Keratinocyte (primary cell): ENCODE results near the gene DNAJB8. TPM values are rescaled to one million over a fixed set of nuclear protein-coding genes. Genes with fewer than 3 reads are reported as not detected.

Experiments used
- DNase-seq: peaks from one replicate; pipeline ENCODE4 v3.0.0-alpha.2; 2011; ENCODE audit warnings: low read depth, missing footprints, low spot score
- FAIRE-seq: peaks from 2 replicates; lab custom pipeline; 2011; peaks lifted over from hg19 to GRCh38; lab: Jason Lieb, UNC
- H2AFZ ChIP-seq: 2 replicates; pipeline ENCODE4 v1.6.0; 2012; ENCODE audit warnings: low read length, control low read depth, inconsistent platforms; ENCODE audit not compliant: control insufficient read depth
- H3K27ac ChIP-seq: 2 replicates; pipeline ENCODE4 v1.5.1; 2011; ENCODE audit warnings: low read length; ENCODE audit not compliant: control insufficient read depth, insufficient read depth
- H3K27me3 ChIP-seq: 3 replicates; pipeline ENCODE4 v1.6.0; 2011; ENCODE audit warnings: low read length; ENCODE audit not compliant: control insufficient read depth, insufficient read depth; ENCODE audit errors: extremely low read depth
- H3K36me3 ChIP-seq, 2 experiments: 2 replicates in 1 of 2; 3 replicates in 1 of 2; pipeline ENCODE4 v1.5.1; 2011; ENCODE audit warnings: low read length in 2 of 2, mild to moderate bottlenecking in 1 of 2; ENCODE audit not compliant: control insufficient read depth in 2 of 2, insufficient read depth in 2 of 2; ENCODE audit errors: extremely low read depth in 1 of 2
- H3K4me1 ChIP-seq: 3 replicates; pipeline ENCODE4 v1.5.1; 2011; ENCODE audit warnings: low read length; ENCODE audit not compliant: control insufficient read depth, insufficient read depth; ENCODE audit errors: extremely low read depth
- H3K4me2 ChIP-seq: 3 replicates; pipeline ENCODE4 v1.6.0; 2011; ENCODE audit warnings: low read depth, low read length; ENCODE audit not compliant: control insufficient read depth, insufficient read depth; ENCODE audit errors: extremely low read depth
- H3K4me3 ChIP-seq, 3 experiments: fragments of 200-600 bp in 1 of 3; sonication (generic) in 1 of 3; 2 replicates in 2 of 3; 3 replicates in 1 of 3; pipeline ENCODE4 v1.5.1; 2011 to 2016; ENCODE audit warnings: low read length in 3 of 3, mild to moderate bottlenecking in 3 of 3, control low read depth in 2 of 3, inconsistent platforms in 1 of 3, low read depth in 1 of 3, mixed read lengths in 1 of 3, mixed run types in 1 of 3, moderate library complexity in 1 of 3; ENCODE audit not compliant: control insufficient read depth in 2 of 3, insufficient read depth in 2 of 3; ENCODE audit errors: extremely low read depth in 1 of 3
- H3K79me2 ChIP-seq: 2 replicates; pipeline ENCODE4 v1.6.0; 2012; ENCODE audit warnings: low read length; ENCODE audit not compliant: control insufficient read depth, insufficient read depth
- H3K9ac ChIP-seq: 3 replicates; pipeline ENCODE4 v1.6.0; 2011; ENCODE audit warnings: low read length; ENCODE audit not compliant: control insufficient read depth, insufficient read depth; ENCODE audit errors: extremely low read depth
- H3K9me1 ChIP-seq: 3 replicates; pipeline ENCODE4 v1.6.0; 2011; ENCODE audit warnings: low read length; ENCODE audit not compliant: control insufficient read depth, insufficient read depth; ENCODE audit errors: extremely low read depth
- H3K9me3 ChIP-seq: 2 replicates; pipeline ENCODE4 v1.5.1; 2012; ENCODE audit warnings: low read depth, low read length; ENCODE audit not compliant: control insufficient read depth
- H4K20me1 ChIP-seq: 3 replicates; pipeline ENCODE4 v1.6.0; 2011; ENCODE audit warnings: low read length; ENCODE audit not compliant: control insufficient read depth, insufficient read depth; ENCODE audit errors: extremely low read depth
- EZH2 ChIP-seq: IDR thresholded peaks from one replicate; pipeline ENCODE4 v1.6.1; 2012; ENCODE audit warnings: inconsistent platforms, mild to moderate bottlenecking, low read length, moderate library complexity
- dilution Hi-C: fragments of 300-500 bp; cut with MboI; formaldehyde crosslinking; loops from one replicate; pipeline ENCODE4 v1.7.0; 2020; ENCODE audit warnings: low sequenced_read_pairs; ENCODE audit not compliant: extremely low pct_ligation_motif_present
- polyA plus RNA-seq, 5 experiments: library from polyadenylated mRNA; depleted of rRNA in 3 of 5; stranded (reverse) in 3 of 5; stranded (forward) in 1 of 5; unstranded in 1 of 5; fragments of >200 nt; gene quantifications; 1 replicate in 1 of 5; 2 replicates in 3 of 5; 3 replicates in 1 of 5; pipeline versions ENCODE4 v1.2.1 to v1.2.3, GENCODE V29; 2011 to 2012; ENCODE audit warnings: missing spikeins in 2 of 5, low read depth in 1 of 5, low replicate concordance in 1 of 5
- TF ChIP-seq, protein P1 (sequence below), 3 experiments: IDR thresholded peaks in 1 of 3; conservative IDR thresholded peaks in 1 of 3; optimal IDR thresholded peaks in 1 of 3; 2 replicates in 2 of 3; 3 replicates in 1 of 3; pipeline versions ENCODE3 to v1.5.1; 2011; ENCODE audit warnings: low read length in 3 of 3, mild to moderate bottlenecking in 3 of 3, moderate library complexity in 2 of 3, control low read depth in 1 of 3, inconsistent platforms in 1 of 3; ENCODE audit not compliant: insufficient read depth in 2 of 3; ENCODE audit errors: extremely low read depth in 1 of 3

Gene DNAJB8
- polyA plus RNA-seq, 1 donor (not counting 4 experiments of a cell fraction or from before 2014, with no cell fraction given) = not detected

DNA sequence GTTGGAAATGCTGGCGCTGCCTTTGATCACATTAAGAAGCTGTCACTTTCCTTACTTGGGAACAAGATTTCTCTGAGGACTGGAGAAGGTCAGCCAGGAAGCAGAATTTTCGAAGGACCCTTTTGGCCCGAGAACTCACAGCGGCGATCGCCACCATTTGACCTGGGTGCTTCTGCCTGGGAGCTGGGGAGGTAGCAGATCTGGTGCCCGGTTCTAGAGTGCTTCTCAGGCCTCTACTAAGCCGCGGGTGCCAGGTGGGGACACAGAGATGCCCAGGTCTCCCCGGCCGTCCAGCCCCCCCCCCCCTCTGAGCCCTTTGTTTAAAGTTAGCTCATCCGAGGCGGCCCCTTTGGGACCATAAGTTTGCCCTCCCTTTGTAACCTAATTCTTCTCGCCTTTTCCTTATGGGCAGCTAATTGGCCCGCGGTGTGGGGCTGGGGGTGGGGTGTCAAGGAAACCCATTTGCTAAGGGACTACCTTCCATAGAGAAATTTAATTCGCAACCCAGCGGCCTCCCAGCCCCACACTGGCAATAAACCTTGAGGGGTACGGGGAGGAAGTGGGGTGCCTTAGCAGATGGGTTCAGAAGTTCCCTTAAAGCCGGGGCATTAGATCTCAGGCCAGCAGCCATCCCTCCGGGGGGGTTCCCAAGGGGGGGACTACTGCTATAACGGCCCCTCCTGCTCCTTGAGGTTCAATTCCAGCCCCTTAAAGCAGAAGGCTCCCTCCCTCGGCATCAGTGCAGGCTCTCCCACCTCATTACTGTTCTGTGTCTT is 24.4 kb upstream of the DNAJB8 start:
- Histone ChIP-seq H3K27ac (no peak overlapping the region), H3K9me1 (no peaks in the 10 kb centered on the region), H3K4me2 (no peak overlapping the region), H3K36me3 (no peaks in the 10 kb centered on the region), H3K4me1 (peaks cover 14% of the 10 kb centered on the region), H3K27me3 (peaks cover 97% of the 10 kb centered on the region), H2AFZ (no peak overlapping the region), H3K9ac (no peak overlapping the region), H3K9me3 (no peaks in the 10 kb centered on the region), H4K20me1 (peaks cover 17% of the 10 kb centered on the region), H3K79me2 (no peaks in the 10 kb centered on the region), H3K4me3 (no peak overlapping the region)
- FAIRE-seq (no peak), DNase-seq (no peak)
- dilution Hi-C loops = no loop called here
- no peak for TF ChIP-seq EZH2
- TF ChIP-seq, protein P1, sequence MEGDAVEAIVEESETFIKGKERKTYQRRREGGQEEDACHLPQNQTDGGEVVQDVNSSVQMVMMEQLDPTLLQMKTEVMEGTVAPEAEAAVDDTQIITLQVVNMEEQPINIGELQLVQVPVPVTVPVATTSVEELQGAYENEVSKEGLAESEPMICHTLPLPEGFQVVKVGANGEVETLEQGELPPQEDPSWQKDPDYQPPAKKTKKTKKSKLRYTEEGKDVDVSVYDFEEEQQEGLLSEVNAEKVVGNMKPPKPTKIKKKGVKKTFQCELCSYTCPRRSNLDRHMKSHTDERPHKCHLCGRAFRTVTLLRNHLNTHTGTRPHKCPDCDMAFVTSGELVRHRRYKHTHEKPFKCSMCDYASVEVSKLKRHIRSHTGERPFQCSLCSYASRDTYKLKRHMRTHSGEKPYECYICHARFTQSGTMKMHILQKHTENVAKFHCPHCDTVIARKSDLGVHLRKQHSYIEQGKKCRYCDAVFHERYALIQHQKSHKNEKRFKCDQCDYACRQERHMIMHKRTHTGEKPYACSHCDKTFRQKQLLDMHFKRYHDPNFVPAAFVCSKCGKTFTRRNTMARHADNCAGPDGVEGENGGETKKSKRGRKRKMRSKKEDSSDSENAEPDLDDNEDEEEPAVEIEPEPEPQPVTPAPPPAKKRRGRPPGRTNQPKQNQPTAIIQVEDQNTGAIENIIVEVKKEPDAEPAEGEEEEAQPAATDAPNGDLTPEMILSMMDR (optimal IDR thresholded peaks at IDR 0.05 in 1 of 3, IDR thresholded peaks at IDR 0.05 in 1 of 3, conservative IDR thresholded peaks at IDR 0.05 in 1 of 3; ENCODE audit: extremely low read depth in 1 of 3, insufficient read depth in 2 of 3, low read length in 3 of 3) = no peak

DNA sequence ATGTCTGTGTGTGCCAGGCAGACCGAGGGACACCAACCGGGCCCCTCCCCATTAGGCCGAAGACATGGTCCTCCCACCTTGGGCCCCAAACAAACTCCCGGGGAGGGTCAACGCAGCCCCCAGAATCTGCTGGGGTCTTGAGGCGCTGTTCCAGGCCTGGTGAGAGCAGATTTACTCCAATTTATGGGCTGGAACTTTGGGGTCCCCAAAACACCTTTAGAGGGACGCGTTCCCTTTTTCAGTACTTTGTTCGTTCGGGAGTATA is 23.9 kb upstream of the DNAJB8 start:
- H3K4me2 ChIP-seq = no peak overlapping the region
- no peaks in the 10 kb centered on the region for H3K36me3 ChIP-seq
- no peaks in the 10 kb centered on the region for H3K79me2 ChIP-seq
- FAIRE-seq (no peak), DNase-seq (no peak)
- no peaks in the 10 kb centered on the region for H3K9me1 ChIP-seq
- H4K20me1 ChIP-seq = peaks cover 16% of the 10 kb centered on the region
- peaks cover 14% of the 10 kb centered on the region for H3K4me1 ChIP-seq
- H3K9ac ChIP-seq = no peak overlapping the region
- no peak overlapping the region for H3K4me3 ChIP-seq
- peaks cover 97% of the 10 kb centered on the region for H3K27me3 ChIP-seq
- TF ChIP-seq EZH2 = no peak
- TF ChIP-seq, protein P1 (optimal IDR thresholded peaks at IDR 0.05 in 1 of 3, IDR thresholded peaks at IDR 0.05 in 1 of 3, conservative IDR thresholded peaks at IDR 0.05 in 1 of 3; ENCODE audit: extremely low read depth in 1 of 3, insufficient read depth in 2 of 3, low read length in 3 of 3) = no peak
- H3K9me3 ChIP-seq = no peaks in the 10 kb centered on the region
- no peak overlapping the region for H2AFZ ChIP-seq
- H3K27ac ChIP-seq = no peak overlapping the region
- dilution Hi-C loops = no loop called here
